ENCODE data around the gene C2CD4C.
"Not testable (repeated sequence)": the region's sequence is repeated elsewhere in the genome, so short reads cannot be mapped to it uniquely, and the experiment has no call there.

DNA sequence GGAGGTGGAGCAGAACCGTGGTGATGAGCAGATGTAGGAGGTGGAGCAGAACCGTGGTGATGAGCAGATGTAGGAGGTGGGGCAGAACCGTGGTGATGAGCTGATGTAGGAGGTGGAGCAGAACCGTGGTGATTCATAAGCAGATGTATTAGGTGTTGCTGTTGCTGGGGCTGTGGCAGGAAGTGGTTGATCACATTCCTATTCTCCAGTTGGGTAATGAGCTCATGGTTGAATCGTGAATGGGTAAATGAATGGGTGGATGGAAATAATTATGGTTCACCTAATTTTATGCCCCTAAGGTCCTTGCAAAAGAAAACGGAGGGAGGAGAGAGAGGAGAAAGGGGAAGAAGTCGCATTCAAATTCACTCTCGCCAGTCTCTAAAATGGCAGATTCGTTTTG, 26.4 kb downstream of the C2CD4C start:
- TF ChIP-seq CTCF (conservative IDR thresholded peaks at IDR 0.05; ENCODE audit: low read depth, low read length); EZH2phosphoT487 (IDR thresholded peaks at IDR 0.05; ENCODE audit: borderline replicate concordance, low read length): not testable (repeated sequence)
